ENCODE results near the gene YPEL3.

The YPEL3 gene

DNA sequence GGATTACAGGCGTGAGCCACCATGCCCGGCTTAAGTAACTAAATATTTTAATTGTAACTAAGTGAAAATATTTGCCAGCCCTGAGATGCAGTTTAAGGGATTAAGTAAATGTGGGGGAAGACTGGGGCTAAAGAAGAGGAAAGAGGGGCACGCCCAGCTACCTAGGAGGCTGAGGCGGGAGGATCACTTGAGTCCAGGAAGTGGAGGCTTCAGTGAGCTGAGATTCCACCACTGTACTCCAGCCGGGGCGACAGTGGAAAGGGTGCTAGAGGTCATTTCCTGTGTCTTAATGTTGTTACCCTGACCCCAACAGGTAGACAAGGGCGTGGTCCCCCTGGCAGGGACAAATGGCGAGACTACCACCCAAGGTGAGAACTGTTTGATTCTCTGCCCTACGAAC, 27.7 kb downstream of the YPEL3 start:
- no peak for DNase-seq

DNA sequence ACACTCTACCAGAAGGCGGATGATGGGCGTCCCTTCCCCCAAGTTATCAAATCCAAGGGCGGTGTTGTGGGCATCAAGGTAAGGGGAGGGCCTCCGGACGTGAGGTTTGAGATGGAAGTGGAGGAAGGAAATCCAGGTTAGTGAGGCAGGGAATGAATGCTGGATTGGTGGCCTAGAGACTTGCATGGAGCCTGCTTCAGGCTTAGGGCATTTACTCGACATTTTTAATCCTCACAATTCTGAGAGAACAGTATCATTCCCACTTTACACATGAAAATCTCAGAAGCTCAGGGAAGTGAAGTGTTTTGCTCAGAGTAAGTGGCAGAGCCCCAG, 28.5 kb downstream of the YPEL3 start:
- DNase-seq: no peak

GRCh38 chr16:30066761-30067583, 29.0 kb downstream of the YPEL3 start:
- DNase-seq: no peak

DNA sequence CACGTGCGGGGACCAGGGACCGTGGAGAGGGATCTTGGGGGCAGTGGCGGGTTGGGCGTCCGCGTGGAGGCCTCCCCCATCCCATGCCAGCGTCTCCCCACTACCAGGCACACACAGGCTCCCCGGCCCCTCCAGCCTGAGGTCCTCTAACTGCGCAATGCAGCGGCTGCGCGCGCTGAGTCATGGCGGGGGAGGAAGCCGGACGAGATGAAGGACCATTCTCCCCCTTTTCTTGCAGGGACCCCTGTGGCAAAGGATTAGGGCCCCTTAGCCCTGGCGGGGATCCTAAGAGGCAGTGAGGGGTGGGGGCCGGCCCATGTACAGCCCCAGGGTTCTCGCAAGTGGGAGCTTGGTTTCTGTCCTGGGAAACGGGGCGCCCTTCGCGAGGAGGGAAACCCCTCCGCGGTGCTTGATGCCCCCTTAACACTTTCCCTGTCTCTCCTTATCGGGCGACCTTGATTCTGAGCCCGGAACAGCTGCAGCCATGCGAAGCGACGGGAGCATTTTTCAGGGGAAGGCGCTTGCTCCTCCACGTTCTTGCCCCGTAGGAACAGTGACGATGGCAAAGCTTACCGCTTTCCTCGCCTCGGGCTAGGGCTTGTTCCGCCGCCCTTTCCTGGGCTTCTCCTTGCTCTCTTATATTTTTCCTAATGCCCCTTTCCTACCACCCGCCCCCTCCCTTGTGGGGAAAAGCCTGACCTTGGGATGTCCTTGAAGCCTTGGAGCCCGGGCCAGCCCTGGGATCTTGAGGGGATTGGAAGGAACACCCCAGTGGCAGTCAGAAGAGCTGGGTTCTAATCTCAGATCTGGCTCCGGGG, 29.9 kb downstream of the YPEL3 start:
- DNase-seq: no peak

DNA sequence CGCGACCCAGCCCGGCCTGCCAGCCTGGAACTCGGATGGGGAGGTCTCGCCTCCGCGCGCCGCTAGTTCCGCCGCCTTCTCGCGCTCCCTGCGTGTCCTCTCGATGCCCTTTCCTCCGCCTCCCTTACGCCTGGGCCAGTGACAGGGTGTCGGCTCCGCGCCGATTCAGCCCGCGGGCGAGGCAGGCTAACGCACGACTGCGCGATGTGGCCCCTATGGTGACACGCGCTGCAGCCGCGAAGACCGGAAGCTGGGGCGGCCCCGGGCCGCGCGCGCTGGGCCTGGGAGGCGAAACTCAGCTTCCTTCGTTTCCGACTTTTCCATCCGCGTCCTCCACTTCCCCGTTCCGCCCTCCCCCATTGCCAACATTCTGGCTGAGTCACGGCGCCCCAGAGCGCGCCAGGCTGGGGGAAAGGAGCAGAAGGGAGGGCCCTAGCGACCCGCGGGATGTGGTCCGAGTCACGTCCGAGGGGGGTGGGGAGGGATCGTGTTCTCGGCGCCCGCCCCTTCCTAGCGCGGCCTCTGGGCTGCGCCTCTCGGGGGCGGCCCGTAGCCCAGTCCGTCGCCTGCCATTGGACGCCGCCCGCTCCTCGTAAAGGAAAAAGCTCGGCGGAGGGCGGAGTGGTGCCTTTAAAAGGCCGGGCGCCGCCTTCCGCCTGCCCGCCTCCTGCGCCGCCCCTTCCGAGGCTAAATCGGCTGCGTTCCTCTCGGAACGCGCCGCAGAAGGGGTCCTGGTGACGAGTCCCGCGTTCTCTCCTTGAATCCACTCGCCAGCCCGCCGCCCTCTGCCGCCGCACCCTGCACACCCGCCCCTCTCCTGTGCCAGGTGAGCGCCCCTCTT, 30.7 kb downstream of the YPEL3 start, which contains the start of gene ALDOA:
Gene ALDOA, plus strand, starts transcription at position 659 of the 841 bp plus-strand sequence. CDS start 1,138 bp downstream, outside the sequence.
- peak; percentile 99 for DNase-seq

DNA sequence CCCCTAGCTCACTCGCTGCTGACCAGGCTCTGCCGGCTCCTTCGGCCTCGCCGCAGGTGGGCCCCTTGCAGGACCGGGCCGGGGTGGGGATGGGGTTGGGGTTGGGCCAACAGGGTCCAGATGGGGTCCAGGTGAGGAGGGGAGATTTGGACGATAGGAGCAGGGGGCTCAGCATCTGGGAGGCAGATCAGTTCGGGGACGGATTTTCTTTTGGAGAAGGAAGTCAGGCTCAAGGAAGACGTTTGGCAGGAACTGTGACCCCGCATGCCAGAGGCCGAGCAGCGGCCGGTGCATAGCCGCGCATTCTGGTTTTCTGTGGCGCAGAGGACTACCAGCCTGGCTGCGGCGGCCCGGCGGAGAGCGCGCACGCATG, 31.3 kb downstream of the YPEL3 start:
- DNase-seq: no peak

- DNase-seq: peak; percentile 74
These were observed 31.9 kb downstream of the YPEL3 start for GRCh38 chr16:30063893-30064728.

DNA sequence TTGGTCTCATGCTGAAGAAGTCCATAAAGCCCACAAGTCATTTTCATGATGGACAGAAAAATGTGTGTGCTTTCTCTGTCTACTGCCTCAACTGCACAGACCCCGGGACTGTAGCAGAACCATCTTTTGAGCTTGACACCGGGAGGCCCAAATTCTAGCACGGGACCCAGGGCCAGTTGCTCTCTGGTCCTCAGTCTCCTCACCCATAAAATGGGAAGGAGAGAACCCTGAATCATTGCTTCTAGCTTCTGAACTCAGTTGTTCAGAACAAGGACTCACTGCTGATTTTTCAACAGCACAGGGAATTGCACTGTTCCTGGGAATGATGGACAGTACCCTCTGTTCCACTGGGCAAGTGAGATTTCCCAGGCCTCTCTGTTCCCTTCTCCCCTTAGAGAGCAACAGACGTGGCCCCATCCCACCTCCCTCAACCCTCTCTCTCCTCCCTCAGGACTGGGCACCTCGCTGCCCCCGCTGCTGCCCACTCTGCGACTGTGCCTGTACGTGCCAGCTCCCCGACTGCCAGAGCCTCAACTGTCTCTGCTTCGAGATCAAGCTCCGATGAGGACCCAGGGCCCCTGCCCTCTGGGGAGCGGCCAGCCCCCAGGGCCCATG, 32.6 kb downstream of the YPEL3 start:
- DNase-seq: no peak

GRCh38 chr16:30060836-30061554, 35.0 kb downstream of the YPEL3 start:
- peak; percentile 56 for DNase-seq

- no peak for DNase-seq
These were observed 35.7 kb downstream of the YPEL3 start for GRCh38 chr16:30060346-30060745.

DNA sequence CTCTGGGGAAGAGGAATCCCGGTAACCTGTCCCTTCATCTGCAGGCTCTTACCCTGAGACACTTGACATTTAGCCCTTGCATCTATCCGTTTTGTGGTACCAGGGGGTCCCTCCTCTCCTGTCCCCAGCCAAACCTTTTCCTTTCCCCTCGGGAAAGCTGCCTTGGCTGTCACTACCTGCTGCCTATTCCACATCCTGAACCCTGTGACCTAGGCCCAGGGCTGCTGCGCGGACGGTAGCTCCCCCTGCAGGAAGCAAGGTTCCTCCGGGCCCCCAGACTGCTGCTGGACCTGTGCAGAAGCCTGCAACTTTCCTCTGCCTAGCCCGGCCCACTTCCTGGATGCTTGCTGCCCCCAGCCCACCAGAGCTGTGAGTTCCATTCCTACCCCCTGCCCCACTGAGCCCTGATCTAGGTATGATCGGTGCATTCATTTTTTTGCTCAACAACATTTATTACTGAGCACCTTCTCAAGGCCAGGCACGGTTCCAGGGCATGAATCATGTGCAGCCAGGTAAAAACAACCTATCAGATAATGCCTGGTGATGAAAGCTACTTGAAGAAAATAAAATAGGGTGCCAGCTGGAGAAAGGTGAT, 41.0 kb downstream of the YPEL3 start:
- DNase-seq: no peak

DNA sequence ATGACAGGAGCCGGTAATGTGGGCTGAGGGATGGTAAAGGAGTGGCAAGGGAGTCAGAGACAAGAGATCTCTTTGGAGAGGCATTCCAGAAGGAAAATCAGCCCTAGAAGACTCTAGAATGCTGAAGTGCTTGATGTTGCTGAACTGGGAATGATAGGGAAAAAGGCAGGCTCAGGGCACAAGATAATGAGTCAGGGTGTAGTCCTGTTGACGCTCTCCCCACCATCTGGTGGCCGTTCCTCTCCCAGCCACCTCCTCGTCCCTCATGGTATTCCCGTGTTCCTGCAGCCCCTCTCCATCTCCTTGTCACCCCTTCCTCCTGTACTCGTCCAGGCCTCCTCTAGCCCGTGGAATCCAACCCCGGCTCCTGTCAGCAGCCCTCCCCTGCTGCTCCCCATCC, 41.6 kb downstream of the YPEL3 start:
- DNase-seq: no peak

DNA sequence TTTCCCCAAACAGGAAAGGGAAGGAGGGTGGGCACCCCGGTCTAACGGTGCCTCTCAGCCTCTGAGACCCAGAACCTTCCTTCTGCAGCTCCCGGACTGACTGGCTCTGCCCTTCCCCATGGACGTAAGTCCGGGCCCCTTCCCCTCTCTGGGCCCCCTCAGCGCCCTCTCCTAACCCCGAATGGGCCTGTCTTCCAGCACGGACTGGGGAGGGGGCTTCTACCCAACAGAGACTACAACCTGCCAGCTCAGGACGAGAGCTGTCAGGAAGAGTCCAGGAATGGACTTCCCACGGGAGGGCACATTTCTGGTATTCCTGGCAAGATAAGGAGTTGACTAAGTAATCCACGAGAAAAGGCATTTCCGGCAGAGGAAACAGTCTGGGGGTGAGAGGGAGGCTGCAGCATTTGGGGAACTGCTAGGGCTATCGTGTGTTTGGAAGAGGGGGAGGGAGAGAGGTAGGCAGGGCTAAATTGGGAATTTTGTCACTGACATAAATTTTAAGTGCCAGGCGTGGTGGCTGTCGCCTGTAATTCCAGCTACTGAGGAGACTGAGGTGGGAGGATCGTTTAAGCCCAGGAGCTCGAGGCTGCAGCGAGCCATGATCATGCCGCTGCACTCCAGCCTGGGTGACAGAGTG, 42.5 kb downstream of the YPEL3 start:
- peak; percentile 47 for DNase-seq

- peak; percentile 95 for DNase-seq
These were observed 43.2 kb downstream of the YPEL3 start for GRCh38 chr16:30052671-30053372.

DNA sequence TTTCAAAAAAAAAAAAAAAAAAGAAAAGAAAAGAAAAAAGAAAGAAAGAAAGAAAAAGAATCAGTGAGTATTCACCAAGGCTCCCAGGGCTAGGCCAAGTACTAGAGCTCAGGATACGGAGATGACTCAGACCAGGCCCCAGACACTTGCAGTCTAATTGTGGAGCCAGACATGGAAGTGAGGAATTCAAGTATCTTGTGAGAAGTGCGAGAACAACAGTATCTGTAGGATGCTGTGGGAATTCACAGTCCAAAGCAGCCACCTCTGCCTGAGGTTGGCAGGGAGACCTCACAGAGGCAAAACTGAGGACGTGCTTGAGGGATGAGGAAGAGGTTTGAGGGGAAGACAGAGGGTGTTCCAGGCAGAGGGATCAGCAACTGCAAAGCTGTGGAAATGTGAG, 44.5 kb downstream of the YPEL3 start:
- no peak for DNase-seq

GRCh38 chr16:30049871-30050270, 46.1 kb downstream of the YPEL3 start:
- DNase-seq: peak; percentile 20

GRCh38 chr16:30046588-30046987, 49.4 kb downstream of the YPEL3 start:
- peak; percentile 4 for DNase-seq

- peak; percentile 10 for DNase-seq
These were observed 49.8 kb downstream of the YPEL3 start for GRCh38 chr16:30046178-30046577.
